GM20431 (cell line): ENCODE measurements around the gene CNN2.

ENCODE experiments used
- in situ Hi-C: fragments of 300-500 bp; cut with MseI, MboI; formaldehyde crosslinking; loops from one replicate; pipeline ENCODE4 v1.15.0; 2020; ENCODE audit warnings: low sequenced_read_pairs; ENCODE audit not compliant: unreplicated experiment

Gene CNN2

DNA sequence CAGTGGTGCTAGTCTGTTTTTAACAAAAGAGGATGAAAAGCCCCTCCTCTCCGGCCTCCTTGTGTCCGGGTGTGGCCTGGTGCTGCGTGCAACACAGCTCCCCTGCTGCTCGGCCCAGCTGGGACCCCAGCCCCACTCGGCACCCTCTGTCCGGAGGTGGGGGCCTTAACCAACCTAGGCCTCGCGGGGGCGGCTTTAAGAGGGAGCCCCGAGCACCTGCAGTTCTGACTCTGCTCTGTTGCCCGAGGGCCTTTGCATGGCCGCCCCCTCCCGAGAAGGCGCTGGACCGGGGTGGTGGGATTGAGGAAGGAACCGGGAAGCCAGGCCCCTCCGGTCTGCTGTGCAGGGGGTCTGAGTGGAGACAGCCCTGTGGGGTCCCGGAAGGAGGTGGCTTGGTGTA, 31.9 kb upstream of the CNN2 start:
- in situ Hi-C loops = no loop called here

DNA sequence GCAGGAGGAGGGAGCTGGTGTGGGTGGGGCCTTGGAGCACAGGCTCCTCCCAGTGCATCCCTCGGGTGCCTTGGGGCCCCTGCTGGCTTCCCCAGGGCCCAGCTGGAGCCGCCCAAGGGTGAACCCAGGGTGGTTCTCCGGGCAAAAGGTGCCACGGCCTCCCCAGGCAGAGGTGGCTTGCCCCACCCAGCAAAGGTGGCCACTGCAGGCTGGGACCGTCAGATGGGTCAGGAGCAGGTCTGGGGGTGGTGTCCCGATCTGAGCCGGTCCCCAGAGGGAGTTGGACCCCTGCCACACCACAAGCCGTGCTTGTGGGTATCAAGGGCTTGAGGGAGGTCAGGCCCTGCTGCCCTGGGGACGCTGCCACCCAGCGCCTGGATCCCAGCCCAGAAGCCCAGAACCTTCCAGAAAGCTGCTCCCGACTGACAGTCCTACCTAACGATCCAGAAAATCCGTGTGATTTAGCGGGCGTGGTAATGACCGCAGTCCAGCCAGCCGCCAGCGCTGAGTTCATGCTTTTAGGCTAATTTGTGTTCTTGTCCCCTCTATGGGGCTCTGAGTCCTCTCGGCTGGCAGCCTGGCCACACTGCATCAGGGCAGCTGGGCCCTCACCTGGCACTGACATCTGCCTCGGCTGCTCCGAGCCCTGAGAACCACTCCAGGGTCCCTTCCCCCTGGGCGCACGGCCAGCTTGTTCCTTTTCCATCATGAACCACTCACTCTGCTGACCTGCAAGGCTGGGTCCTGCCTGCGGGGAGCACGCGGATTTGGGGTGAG, 31.2 kb upstream of the CNN2 start:
- in situ Hi-C loops = no loop called here

DNA sequence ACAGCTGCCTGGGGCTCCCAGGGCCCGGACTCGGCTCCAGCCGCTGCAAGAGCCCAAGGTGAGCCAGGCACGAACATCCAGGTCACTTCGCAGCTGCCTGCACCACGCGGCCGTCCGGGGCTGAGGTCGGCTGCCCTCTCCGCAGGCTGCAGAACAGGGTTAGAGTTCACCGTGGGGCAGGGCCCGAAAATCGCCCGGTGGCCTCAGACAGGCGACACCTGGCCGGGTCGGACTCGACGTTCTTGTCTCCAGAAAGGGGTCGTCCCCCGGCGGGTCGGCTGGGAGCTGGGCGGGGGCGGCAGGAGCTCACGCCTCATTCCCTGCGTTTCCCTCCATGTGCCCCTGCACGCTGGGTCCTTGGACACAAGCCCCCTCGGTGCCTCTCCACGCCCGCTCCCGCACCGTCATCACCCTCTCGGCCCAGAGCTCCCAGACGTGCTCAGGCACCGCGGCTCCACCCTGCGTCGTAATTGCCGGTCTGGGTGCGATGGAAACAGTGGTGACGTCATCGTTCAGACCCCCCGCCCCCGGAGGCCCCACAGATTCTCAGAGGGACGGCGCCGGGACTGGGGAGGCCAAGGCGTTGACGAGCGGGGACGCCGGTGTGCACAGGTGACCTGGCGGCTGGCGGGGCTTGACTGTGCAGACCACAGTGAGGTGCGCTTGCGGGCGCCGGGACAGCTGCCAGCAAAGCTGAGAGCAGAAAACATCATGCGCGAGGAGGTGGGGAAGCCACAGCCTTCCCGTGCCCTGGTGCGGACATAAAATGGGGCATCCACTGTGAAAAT, 30.2 kb upstream of the CNN2 start:
- in situ Hi-C loops = no loop called here

DNA sequence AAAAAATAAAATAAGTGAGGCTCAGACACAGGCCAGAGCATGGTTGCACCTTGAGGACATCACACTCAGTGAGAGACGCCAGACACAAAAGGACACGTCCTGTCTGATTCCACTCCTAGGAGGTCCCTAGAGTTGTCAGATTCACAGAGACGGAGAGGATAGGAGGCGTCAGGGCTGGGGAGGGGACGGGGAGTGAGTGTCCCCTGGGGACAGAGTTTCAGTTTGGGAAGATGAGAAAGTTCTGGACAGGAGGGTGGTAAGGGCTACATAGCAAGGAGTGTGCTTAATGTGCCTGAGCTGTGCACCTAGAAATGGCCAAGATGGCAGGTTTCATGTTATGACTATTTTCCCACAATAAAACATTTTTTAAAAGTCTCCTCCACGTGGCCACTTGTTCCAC, 28.3 kb upstream of the CNN2 start:
- in situ Hi-C loops = no loop called here

DNA sequence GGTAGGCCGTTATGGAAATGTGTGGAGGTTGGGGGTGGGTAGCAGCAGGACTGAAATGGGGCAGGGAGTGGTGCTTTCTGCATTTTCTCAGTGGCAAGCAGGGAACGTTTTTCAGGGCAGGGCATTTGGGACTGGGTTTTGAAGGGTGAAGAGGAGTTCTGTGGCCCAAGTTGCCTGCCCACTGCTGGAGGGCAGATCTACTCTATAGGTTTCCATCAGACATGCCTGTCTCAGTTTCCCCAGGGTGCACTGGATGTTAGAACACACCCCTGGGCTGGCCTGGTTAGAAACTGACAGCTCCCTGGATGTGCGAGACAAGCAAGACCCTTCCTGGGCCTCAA, 27.1 kb upstream of the CNN2 start:
- in situ Hi-C loops = no loop called here

DNA sequence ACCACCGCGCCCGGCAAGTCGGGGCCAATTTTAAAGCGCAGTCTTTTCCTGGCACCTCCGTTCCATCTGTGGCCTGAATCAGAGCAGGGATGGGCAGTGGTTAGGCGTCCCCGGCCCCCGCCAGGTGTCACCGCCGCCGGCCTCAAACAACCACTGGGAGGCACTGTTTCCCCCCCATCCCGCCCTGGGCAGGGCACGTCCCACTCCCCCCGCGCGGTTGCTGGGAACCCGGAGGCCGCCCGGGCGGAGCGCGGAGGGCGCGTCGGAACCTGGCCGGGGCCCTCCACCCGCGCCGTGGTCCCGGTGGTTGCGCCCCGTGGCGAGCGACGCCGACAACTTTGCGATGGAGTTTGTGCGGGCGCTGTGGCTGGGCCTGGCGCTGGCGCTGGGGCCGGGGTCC, 26.3 kb upstream of the CNN2 start, which contains the start of gene GRIN3B:
Gene GRIN3B (plus strand): TSS at position 325 of the 400 bp plus-strand sequence. CDS start 19 bp downstream, at position 344.
- in situ Hi-C loops = no loop called here

- in situ Hi-C loops = no loop called here
These were observed 25.5 kb upstream of the CNN2 start for GRCh38 chr19:1000591-1001537.

DNA sequence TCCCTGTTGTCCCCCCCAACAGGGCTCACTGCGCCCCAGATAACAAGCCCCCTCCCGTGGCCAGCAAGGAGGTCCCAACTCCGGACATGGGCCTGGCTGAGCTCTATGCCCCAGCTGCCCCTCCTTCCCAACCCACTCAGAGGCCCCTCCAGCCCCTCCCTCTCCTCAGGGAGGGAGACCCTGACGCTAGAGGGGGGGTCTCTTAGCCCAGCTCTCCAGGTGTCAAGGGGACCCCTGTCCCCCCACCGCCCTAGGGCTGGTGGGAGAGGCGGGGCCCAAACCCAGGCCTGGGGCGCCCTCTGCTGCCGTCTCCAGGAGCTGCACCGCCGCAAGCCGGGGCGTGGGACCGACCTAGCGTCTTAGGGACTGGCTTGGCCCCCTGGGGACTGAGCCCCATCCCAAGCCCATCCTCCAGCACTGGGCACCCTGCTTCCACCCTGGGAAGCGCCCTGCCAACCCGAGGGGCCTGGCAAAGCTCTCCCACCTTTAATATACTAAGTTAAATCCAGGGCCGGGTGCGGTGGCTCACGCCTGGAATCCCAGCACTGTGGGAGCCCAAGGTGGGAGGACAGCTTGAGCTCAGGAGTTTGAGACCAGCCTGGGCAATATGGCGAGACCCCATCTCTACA, 24.8 kb upstream of the CNN2 start:
- in situ Hi-C loops = no loop called here

- in situ Hi-C loops = no loop called here
These were observed 23.8 kb upstream of the CNN2 start for GRCh38 chr19:1002600-1002999.

DNA sequence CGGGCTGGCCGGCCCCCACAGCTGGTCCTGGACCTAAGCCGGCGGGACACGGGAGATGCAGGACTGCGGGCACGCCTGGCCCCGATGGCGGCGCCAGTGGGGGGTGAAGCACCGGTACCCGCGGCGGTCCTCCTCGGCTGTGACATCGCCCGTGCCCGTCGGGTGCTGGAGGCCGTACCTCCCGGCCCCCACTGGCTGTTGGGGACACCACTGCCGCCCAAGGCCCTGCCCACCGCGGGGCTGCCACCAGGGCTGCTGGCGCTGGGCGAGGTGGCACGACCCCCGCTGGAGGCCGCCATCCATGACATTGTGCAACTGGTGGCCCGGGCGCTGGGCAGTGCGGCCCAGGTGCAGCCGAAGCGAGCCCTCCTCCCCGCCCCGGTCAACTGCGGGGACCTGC, 23.1 kb upstream of the CNN2 start:
- in situ Hi-C loops = no loop called here

- in situ Hi-C loops = no loop called here
These were observed 22.1 kb upstream of the CNN2 start for GRCh38 chr19:1004204-1004802.

- in situ Hi-C loops = no loop called here
These were observed 21.4 kb upstream of the CNN2 start for GRCh38 chr19:1004803-1005664.

- in situ Hi-C loops = no loop called here
These were observed 19.6 kb upstream of the CNN2 start for GRCh38 chr19:1006711-1007398.

DNA sequence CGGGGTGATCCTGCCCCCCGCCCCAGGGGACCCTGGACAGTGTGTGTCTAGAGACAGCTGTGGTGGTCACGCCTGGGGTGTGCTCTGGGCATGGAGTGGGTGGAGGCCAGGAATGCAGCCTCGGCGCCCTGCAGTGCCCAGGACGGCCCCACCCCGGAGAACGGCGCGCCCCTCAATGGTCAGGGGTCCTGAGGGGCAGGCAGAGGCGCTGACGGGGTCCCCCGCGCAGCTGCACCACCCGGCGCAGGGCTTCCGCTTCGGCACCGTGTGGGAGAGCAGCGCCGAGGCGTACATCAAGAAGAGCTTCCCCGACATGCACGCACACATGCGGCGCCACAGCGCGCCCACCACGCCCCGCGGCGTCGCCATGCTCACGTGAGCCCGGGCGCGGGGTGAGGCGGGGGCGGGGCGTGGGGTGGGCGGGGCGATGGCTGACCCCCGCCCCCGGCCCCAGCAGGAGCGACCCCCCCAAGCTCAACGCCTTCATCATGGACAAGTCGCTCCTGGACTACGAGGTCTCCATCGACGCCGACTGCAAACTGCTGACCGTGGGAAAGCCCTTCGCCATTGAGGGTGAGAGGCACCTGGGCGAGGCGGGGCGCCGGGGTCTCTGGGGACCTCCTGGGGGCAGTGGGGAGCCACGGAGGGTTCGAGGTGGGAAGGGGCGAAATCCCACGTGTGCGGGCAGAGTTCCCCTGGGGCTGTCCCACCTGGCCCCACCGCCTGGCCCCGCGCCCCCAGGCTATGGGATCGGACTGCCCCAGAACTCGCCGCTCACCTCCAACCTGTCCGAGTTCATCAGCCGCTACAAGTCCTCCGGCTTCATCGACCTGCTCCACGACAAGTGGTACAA, 18.8 kb upstream of the CNN2 start:
- in situ Hi-C loops = no loop called here

- in situ Hi-C loops = no loop called here
These were observed 18.0 kb upstream of the CNN2 start for GRCh38 chr19:1008268-1009040.
